CD14-positive monocyte (primary cell): ENCODE results near the gene GALNT17. TPM values are rescaled to one million over a fixed set of nuclear protein-coding genes. Genes with fewer than 3 reads are reported as not detected.

Experiments
- DNase-seq, 3 donors: peaks; one replicate each; pipeline ENCODE4 v3.0.0-alpha.2; 2011 to 2022
- H2AFZ ChIP-seq: 2 replicates; pipeline ENCODE4 v1.6.0; 2012; ENCODE audit warnings: mild to moderate bottlenecking, low read depth, low read length, inconsistent platforms; ENCODE audit not compliant: insufficient read depth, poor library complexity, severe bottlenecking
- H3K27ac ChIP-seq, 2 donors: 1 replicate in 1 of 2; 2 replicates in 1 of 2; pipeline ENCODE4 v1.5.1; 2012 to 2013; ENCODE audit warnings: low read length in 2 of 2, control low read depth in 1 of 2, inconsistent platforms in 1 of 2, low read depth in 1 of 2, mild to moderate bottlenecking in 1 of 2
- H3K27me3 ChIP-seq, 2 donors: one replicate each; pipeline versions ENCODE4 v1.6.0 to v1.6.1; 2011 to 2013; ENCODE audit warnings: low read length in 2 of 2; ENCODE audit not compliant: control insufficient read depth in 2 of 2, insufficient read depth in 2 of 2
- H3K36me3 ChIP-seq, 2 donors: replicated peaks in 1 of 2; 1 replicate in 1 of 2; 2 replicates in 1 of 2; pipeline versions ENCODE4 v1.5.1 to v1.6.1; 2012 to 2013; ENCODE audit warnings: low read length in 2 of 2, control low read depth in 1 of 2, inconsistent platforms in 1 of 2, mild to moderate bottlenecking in 1 of 2; ENCODE audit not compliant: insufficient read depth in 2 of 2, control insufficient read depth in 1 of 2
- H3K4me1 ChIP-seq, 2 donors: 1 replicate in 1 of 2; 2 replicates in 1 of 2; pipeline versions ENCODE4 v1.5.1 to v1.6.1; 2012 to 2013; ENCODE audit warnings: low read length in 2 of 2, control low read depth in 1 of 2, inconsistent platforms in 1 of 2, mild to moderate bottlenecking in 1 of 2, moderate library complexity in 1 of 2; ENCODE audit not compliant: insufficient read depth in 2 of 2, control insufficient read depth in 1 of 2
- H3K4me2 ChIP-seq: replicated peaks from 2 replicates; pipeline ENCODE3; 2012; ENCODE audit warnings: low read length, moderate library complexity, mild to moderate bottlenecking; ENCODE audit not compliant: poor library complexity, severe bottlenecking; ENCODE audit errors: extremely low read depth
- H3K4me3 ChIP-seq, 3 experiments: fragments of 200-600 bp in 1 of 3; sonication (generic) in 1 of 3; replicated peaks in 1 of 3; 1 replicate in 2 of 3; 2 replicates in 1 of 3; pipeline ENCODE4 v1.5.1; 2011 to 2013; ENCODE audit warnings: low read length in 3 of 3, mild to moderate bottlenecking in 3 of 3, control low read depth in 2 of 3, low read depth in 2 of 3, inconsistent platforms in 1 of 3, moderate library complexity in 1 of 3
- H3K79me2 ChIP-seq: 2 replicates; pipeline ENCODE4 v1.6.0; 2012; ENCODE audit warnings: mild to moderate bottlenecking, control low read depth, inconsistent platforms, low read length, moderate library complexity; ENCODE audit not compliant: insufficient read depth
- H3K9ac ChIP-seq: 2 replicates; pipeline ENCODE4 v1.6.0; 2017; ENCODE audit warnings: low read length, mild to moderate bottlenecking; ENCODE audit not compliant: insufficient read depth, poor library complexity, severe bottlenecking
- H3K9me3 ChIP-seq, 2 donors: replicated peaks in 1 of 2; 1 replicate in 1 of 2; 2 replicates in 1 of 2; pipeline versions ENCODE4 v1.5.1 to v1.6.1; 2012 to 2013; ENCODE audit warnings: low read length in 2 of 2, control low read depth in 1 of 2; ENCODE audit not compliant: control insufficient read depth in 1 of 2, insufficient read depth in 1 of 2
- H4K20me1 ChIP-seq: 2 replicates; pipeline ENCODE4 v1.6.0; 2012; ENCODE audit warnings: mild to moderate bottlenecking, low read length, control low read depth, moderate library complexity; ENCODE audit not compliant: insufficient read depth
- H3K27ac Mint-ChIP-seq, 7 donors: one replicate each; pipeline ENCODE4 v1.8.0; 2020; ENCODE audit warnings: mild to moderate bottlenecking in 7 of 7, mixed read lengths in 7 of 7, moderate library complexity in 6 of 7, inconsistent platforms in 2 of 7
- H3K27me3 Mint-ChIP-seq, 3 donors: one replicate each; pipeline ENCODE4 v1.8.0; 2021 to 2022; ENCODE audit warnings: low read depth in 3 of 3, mild to moderate bottlenecking in 3 of 3, mixed read lengths in 3 of 3, moderate library complexity in 3 of 3, inconsistent platforms in 1 of 3
- H3K36me3 Mint-ChIP-seq, 2 donors: one replicate each; pipeline ENCODE4 v1.8.0; 2020; ENCODE audit warnings: mixed read lengths in 2 of 2, inconsistent platforms in 1 of 2, mild to moderate bottlenecking in 1 of 2
- H3K4me1 Mint-ChIP-seq: one replicate; pipeline ENCODE4 v1.8.0; 2020; ENCODE audit warnings: mild to moderate bottlenecking, mixed read lengths
- H3K4me3 Mint-ChIP-seq, 2 donors: one replicate each; pipeline ENCODE4 v1.8.0; 2020; ENCODE audit warnings: mild to moderate bottlenecking in 2 of 2, mixed read lengths in 2 of 2, moderate library complexity in 1 of 2
- H3K9me3 Mint-ChIP-seq, 7 donors: one replicate each; pipeline ENCODE4 v1.8.0; 2020 to 2022; ENCODE audit warnings: mixed read lengths in 7 of 7, mild to moderate bottlenecking in 6 of 7, moderate library complexity in 6 of 7, inconsistent platforms in 2 of 7
- CTCF ChIP-seq: fragments of 200-600 bp; IDR thresholded peaks from one replicate; pipeline ENCODE4 v1.8.0; 2022; ENCODE audit warnings: antibody characterized with exemption, mild to moderate bottlenecking
- WGBS: methylation state at CpG from one replicate; pipeline ENCODE4 v1.1.5; 2013; ENCODE audit warnings: missing lambda C conversion rate; ENCODE audit not compliant: insufficient coverage; 5-methylcytosine and 5-hydroxymethylcytosine counted together
- intact Hi-C, 2 donors: fragments of 100-400 bp; cut with micrococcal nuclease; formaldehyde crosslinking; loops; one replicate each; pipeline versions ENCODE4 v1.15.0 to v1.15.1; 2023
- polyA plus RNA-seq, 3 donors: library from polyadenylated mRNA; depleted of rRNA in 1 of 3; unstranded in 2 of 3; stranded (reverse) in 1 of 3; fragments of 300-500 nt in 2 of 3; fragments of >200 nt in 1 of 3; fragmentation: Illumina TruSeq in 2 of 3; gene quantifications; 1 replicate in 2 of 3; 2 replicates in 1 of 3; pipeline ENCODE4 v1.2.3, GENCODE V29; 2012 to 2021

Gene GALNT17
- polyA plus RNA-seq, 3 donors, result not detected

GRCh38 chr7:71186535-71187057 lies 54.7 kb downstream of the GALNT17 start:
- Mint-ChIP-seq H3K9me3 (peaks cover 10 to 36% (median 26%) of the 10 kb centered on the region in 7 donors), H3K27me3 (no peaks in the 10 kb centered on the region), H3K4me3 (no peak overlapping the region), H3K27ac (no peak overlapping the region), H3K4me1 (no peaks in the 10 kb centered on the region), H3K36me3 (no peaks in the 10 kb centered on the region)
- intact Hi-C loops, result no loop called here
- H3K4me2 ChIP-seq, result no peak overlapping the region
- H3K9me3 ChIP-seq, result peaks cover 40 to 48% of the 10 kb centered on the region in 2 donors
- no peaks in the 10 kb centered on the region for H3K36me3 ChIP-seq
- TF ChIP-seq CTCF, result no peak
- H3K27ac ChIP-seq, result no peak overlapping the region
- no peak overlapping the region for H2AFZ ChIP-seq
- no peak for DNase-seq
- no peaks in the 10 kb centered on the region for H3K4me1 ChIP-seq
- no peaks in the 10 kb centered on the region for H3K27me3 ChIP-seq
- no peaks in the 10 kb centered on the region for H3K79me2 ChIP-seq
- no peaks in the 10 kb centered on the region for H4K20me1 ChIP-seq
- H3K9ac ChIP-seq, result no peak overlapping the region
- 75% methylated on average over 2 of the region's 4 CpGs for WGBS
- H3K4me3 ChIP-seq, result no peak overlapping the region

GRCh38 chr7:71191771-71192170 lies 59.8 kb downstream of the GALNT17 start:
- Histone ChIP-seq H3K27me3 (no peaks in the 10 kb centered on the region), H3K4me2 (no peak overlapping the region), H3K9ac (no peak overlapping the region), H3K4me3 (no peak overlapping the region), H3K4me1 (no peaks in the 10 kb centered on the region), H3K27ac (no peak overlapping the region), H2AFZ (no peak overlapping the region), H4K20me1 (no peaks in the 10 kb centered on the region), H3K36me3 (no peaks in the 10 kb centered on the region), H3K9me3 (peaks cover 24 to 41% of the 10 kb centered on the region in 2 donors), H3K79me2 (no peaks in the 10 kb centered on the region)
- H3K9me3 Mint-ChIP-seq, result peaks cover 5 to 40% (median 18%) of the 10 kb centered on the region in 7 donors
- no peak overlapping the region for H3K27ac Mint-ChIP-seq
- H3K4me1 Mint-ChIP-seq, result no peaks in the 10 kb centered on the region
- no peak for TF ChIP-seq CTCF
- H3K27me3 Mint-ChIP-seq, result no peaks in the 10 kb centered on the region
- 93% methylated on average over 5 of the region's 6 CpGs for WGBS
- no peak for DNase-seq
- no peak overlapping the region for H3K4me3 Mint-ChIP-seq
- intact Hi-C loops, result no loop called here
- H3K36me3 Mint-ChIP-seq, result no peaks in the 10 kb centered on the region
